ENCODE results near the gene LRRC32. TPM values are rescaled to one million over a fixed set of nuclear protein-coding genes. Genes with fewer than 3 reads are reported as not detected.

The LRRC32 gene
- total and polyA plus RNA-seq, 9 of the 15 experiments (the other 6 are each of a cell fraction or from before 2014, with no cell fraction given): 0.10 to 0.50 (median 0.19) TPM; not detected in 5

- Histone ChIP-seq H3K27ac (ENCODE audit: extremely low read depth, low read depth, low read length) (no peak overlapping the region), H3K4me1 (replicated peaks in 1 of 2; ENCODE audit: control insufficient read depth in 2 of 2, insufficient read depth in 2 of 2, low read length in 2 of 2) (peaks cover 39 to 43% of the 10 kb centered on the region in 2 experiments), H3K4me2 (ENCODE audit: insufficient read depth, low read length) (no peak overlapping the region), H3K9ac (ENCODE audit: insufficient read depth in 1 of 2, low read depth in 2 of 2, low read length in 2 of 2) (no peak overlapping the region), H3K9me1 (ENCODE audit: control insufficient read depth, insufficient read depth, low read length) (no peaks in the 10 kb centered on the region), H3K4me3 (no peak overlapping the region), H3K27me3 (ENCODE audit: control insufficient read depth in 2 of 2, insufficient read depth in 2 of 2, low read length in 2 of 2) (no peaks in the 10 kb centered on the region; a peak in 1 of 5 replicates), H2AFZ (ENCODE audit: low read depth, low read length) (no peak overlapping the region), H4K20me1 (replicated peaks; ENCODE audit: control insufficient read depth, insufficient read depth, low read length) (no peaks in the 10 kb centered on the region), H3K36me3 (ENCODE audit: control insufficient read depth, insufficient read depth, low read length) (no peaks in the 10 kb centered on the region), H3K9me3 (replicated peaks; ENCODE audit: control insufficient read depth, insufficient read depth, low read depth, low read length) (no peaks in the 10 kb centered on the region), H3K79me2 (ENCODE audit: control insufficient read depth, insufficient read depth, low read length) (no peaks in the 10 kb centered on the region)
- TF ChIP-seq JUN (IDR thresholded peaks at IDR 0.05; ENCODE audit: borderline replicate concordance, low read depth, low read length): no peak
- TF ChIP-seq JUN (CRISPR knock-in tag; IDR thresholded peaks at IDR 0.05; ENCODE audit: borderline replicate concordance): no peak
- TF ChIP-seq TAL1 (IDR thresholded peaks at IDR 0.05): no peak
- no peak for TF ChIP-seq RBM17 (IDR thresholded peaks at IDR 0.05; ENCODE audit: borderline replicate concordance, low read depth, low read length)
- TF ChIP-seq POLR3G (IDR thresholded peaks at IDR 0.05; ENCODE audit: extremely low read depth, insufficient read length, insufficient replicate concordance): no peak
- no peak for TF ChIP-seq MEIS2 (IDR thresholded peaks at IDR 0.05; ENCODE audit: partially characterized antibody)
- no peak for TF ChIP-seq BDP1 (IDR thresholded peaks at IDR 0.05; ENCODE audit: insufficient read depth, insufficient read length)
- no peak for TF ChIP-seq CBFB (CRISPR knock-in tag; IDR thresholded peaks at IDR 0.05)
- TF ChIP-seq DIDO1 (tag; IDR thresholded peaks at IDR 0.05; ENCODE audit: low read depth): no peak
- TF ChIP-seq, protein P1, sequence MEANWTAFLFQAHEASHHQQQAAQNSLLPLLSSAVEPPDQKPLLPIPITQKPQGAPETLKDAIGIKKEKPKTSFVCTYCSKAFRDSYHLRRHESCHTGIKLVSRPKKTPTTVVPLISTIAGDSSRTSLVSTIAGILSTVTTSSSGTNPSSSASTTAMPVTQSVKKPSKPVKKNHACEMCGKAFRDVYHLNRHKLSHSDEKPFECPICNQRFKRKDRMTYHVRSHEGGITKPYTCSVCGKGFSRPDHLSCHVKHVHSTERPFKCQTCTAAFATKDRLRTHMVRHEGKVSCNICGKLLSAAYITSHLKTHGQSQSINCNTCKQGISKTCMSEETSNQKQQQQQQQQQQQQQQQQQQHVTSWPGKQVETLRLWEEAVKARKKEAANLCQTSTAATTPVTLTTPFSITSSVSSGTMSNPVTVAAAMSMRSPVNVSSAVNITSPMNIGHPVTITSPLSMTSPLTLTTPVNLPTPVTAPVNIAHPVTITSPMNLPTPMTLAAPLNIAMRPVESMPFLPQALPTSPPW (CRISPR knock-in tag; IDR thresholded peaks at IDR 0.05): no peak
- TF ChIP-seq E2F3 (CRISPR knock-in tag; IDR thresholded peaks at IDR 0.05): no peak
- TF ChIP-seq SMARCE1 (IDR thresholded peaks at IDR 0.05): no peak
- TF ChIP-seq CREM (IDR thresholded peaks at IDR 0.05; ENCODE audit: low read depth): no peak
- TF ChIP-seq MAFK (IDR thresholded peaks at IDR 0.05; ENCODE audit: low read length): no peak
- TF ChIP-seq EP400 (IDR thresholded peaks at IDR 0.05): no peak
- TF ChIP-seq NFXL1 (CRISPR knock-in tag; IDR thresholded peaks at IDR 0.05): no peak
- no peak for TF ChIP-seq MXD1 (CRISPR knock-in tag; IDR thresholded peaks at IDR 0.05; ENCODE audit: borderline replicate concordance, poor library complexity, severe bottlenecking)
- ChIA-PET CTCF (ENCODE audit: low intra/inter-chr PET ratio) (no interaction called here), POLR2A (no interaction called here)
- no TSS peak for BruUV-seq (replicated peaks)
- DNase-seq (ENCODE audit: extremely low read depth in 1 of 4, low spot score in 3 of 4): no peak
- WGBS (ENCODE audit: insufficient coverage, low coverage, missing lambda C conversion rate): 46% methylated on average over 12 of the region's 12 CpGs
- intact Hi-C loops (cut with micrococcal nuclease) (no loop called here), in situ Hi-C loops (cut with MboI) (no loop called here)
- ATAC-seq: no peak
- FAIRE-seq: no peak
Measured at GRCh38 chr11:76696756-76697155, 26.2 kb upstream of the LRRC32 start.
